T-helper 17 cell (primary cell): ENCODE measurements around the gene NCOR2. TPM values are rescaled to one million over a fixed set of nuclear protein-coding genes. Genes with fewer than 3 reads are reported as not detected.

Source experiments
- ATAC-seq: fragments of 150-1000 bp; cut with Tn5 transposase; 2 replicates; pipeline ENCODE4 v1.10.0; 2021; ENCODE audit warnings: mild to moderate bottlenecking, moderate library complexity
- DNase-seq, 3 donors: peaks; one replicate each; pipeline versions ENCODE4 v3.0.0 to v3.0.0-alpha.2; 2020 to 2021
- H3K9me3 ChIP-seq: one replicate; pipeline ENCODE4 v1.7.0; 2013; ENCODE audit warnings: low read length, mild to moderate bottlenecking; ENCODE audit not compliant: control insufficient read depth, poor library complexity, severe bottlenecking
- H3K27ac Mint-ChIP-seq: one replicate; pipeline ENCODE4 v1.8.0; 2022; ENCODE audit warnings: mild to moderate bottlenecking, moderate library complexity, mixed read lengths
- H3K27me3 Mint-ChIP-seq: one replicate; pipeline ENCODE4 v1.8.0; 2022; ENCODE audit warnings: mixed read lengths
- H3K36me3 Mint-ChIP-seq: one replicate; pipeline ENCODE4 v1.8.0; 2022; ENCODE audit warnings: low read depth, mixed read lengths
- H3K4me1 Mint-ChIP-seq: one replicate; pipeline ENCODE4 v1.8.0; 2022; ENCODE audit warnings: mild to moderate bottlenecking, mixed read lengths
- H3K4me3 Mint-ChIP-seq: one replicate; pipeline ENCODE4 v1.8.0; 2022; ENCODE audit warnings: mild to moderate bottlenecking, moderate library complexity, mixed read lengths
- total RNA-seq, 4 donors: library from RNA in 2 of 4; stranded (reverse) in 2 of 4; gene quantifications; one replicate each; pipeline ENCODE4 v1.2.3 and lab custom pipeline; 2022 to 2026

Gene NCOR2
- total RNA-seq, 2 donors from 2014 or later: 107 to 119 TPM

DNA sequence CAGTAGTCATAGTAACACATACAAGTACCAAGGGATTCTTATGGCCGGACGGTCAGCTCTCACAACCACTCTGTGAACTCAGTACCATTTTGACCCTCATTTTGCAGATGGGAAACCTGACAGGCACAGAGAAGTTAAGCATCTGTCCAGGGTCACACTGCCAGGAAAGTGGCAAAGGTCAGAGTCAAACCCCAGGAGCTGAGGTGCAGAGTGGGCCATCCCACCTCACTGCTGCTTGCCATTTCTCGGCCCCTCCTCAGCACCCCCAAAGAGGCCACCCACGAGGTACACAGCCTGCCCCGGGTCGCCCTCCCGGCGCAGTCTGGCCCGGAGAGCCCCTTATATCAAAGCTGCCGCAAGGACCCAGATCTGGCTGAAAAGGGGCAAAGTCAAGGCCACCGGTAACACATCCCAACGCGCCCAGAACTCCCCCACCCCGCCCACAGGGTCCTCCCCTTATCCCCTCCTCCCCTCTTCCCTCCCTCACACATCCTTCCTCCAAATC, 1.7 kb downstream of the NCOR2 start:
- Mint-ChIP-seq H3K4me3 (peak overlapping the region; percentile 92), H3K36me3 (no peaks in the 10 kb centered on the region), H3K27me3 (no peaks in the 10 kb centered on the region), H3K4me1 (peaks cover 25% of the 10 kb centered on the region), H3K27ac (peak overlapping the region; percentile 60)
- no peaks in the 10 kb centered on the region for H3K9me3 ChIP-seq
- DNase-seq: no peak
- ATAC-seq: no peak

DNA sequence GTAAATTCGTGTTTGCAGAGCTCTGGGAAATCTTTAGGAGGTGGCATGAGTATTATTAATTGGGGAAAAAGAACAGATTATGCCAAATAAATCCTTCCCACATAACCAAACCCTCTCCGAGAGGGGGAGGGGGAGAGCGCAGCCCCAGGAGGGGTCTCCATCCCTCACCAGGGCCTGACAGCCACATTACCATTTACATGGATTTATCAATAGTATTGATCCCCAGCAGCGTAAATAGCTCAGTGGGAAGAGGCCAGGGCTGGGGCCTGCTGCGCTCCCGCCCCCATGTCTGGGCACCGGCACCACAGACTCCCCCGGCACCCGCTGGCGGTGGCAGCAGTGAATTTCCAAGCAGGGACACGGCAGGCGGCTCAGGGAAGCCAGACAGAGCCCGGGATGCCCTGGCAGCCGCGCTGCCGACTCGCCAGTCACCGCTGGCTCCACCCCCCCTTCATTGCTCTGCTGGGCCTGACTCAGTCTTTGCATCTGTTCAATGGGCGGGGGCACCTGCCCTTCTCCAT, 2.4 kb downstream of the NCOR2 start:
- H3K36me3 Mint-ChIP-seq: no peaks in the 10 kb centered on the region
- ATAC-seq (no peak), DNase-seq (no peak)
- H3K27ac Mint-ChIP-seq: no peak overlapping the region
- peaks cover 25% of the 10 kb centered on the region for H3K4me1 Mint-ChIP-seq
- no peaks in the 10 kb centered on the region for H3K9me3 ChIP-seq
- H3K4me3 Mint-ChIP-seq: peak overlapping the region; percentile 92
- H3K27me3 Mint-ChIP-seq: no peaks in the 10 kb centered on the region

DNA sequence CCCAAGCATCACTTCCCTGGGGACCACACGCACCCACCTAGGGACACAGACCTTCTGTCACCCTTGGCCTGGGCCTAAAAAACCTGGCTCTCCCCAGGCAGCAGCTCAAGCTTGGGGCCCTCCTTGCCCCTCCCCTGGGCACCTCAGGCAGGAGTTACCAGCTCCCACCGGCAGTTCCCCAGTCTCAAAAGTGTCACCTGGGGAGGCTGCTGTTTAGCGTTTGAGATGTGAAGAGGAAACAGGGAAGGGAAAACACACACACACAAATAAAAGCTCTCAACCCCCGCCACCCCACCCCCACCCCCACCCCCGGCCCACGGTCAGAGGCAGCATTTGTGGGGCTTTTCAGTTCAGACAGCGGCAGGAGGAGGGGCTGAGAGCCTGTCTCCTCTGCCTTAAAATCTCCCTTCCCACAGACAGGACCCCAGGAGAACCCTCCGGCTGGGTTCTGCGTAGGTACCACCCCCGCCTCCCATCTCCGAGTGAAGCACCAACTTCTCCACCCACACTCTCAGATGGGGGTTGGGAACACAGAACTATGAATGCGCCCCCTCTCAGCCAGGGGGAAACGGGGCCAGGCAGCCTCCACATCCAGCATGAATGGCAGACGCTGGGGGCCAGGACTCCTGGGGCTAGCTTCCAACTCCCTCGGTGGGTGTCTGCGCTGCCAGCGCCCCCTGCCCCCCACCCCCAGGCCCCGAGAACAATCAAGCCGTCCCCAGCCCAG, 3.0 kb downstream of the NCOR2 start:
- H3K9me3 ChIP-seq: no peaks in the 10 kb centered on the region
- Mint-ChIP-seq H3K4me3 (peak overlapping the region; percentile 92), H3K27me3 (no peaks in the 10 kb centered on the region), H3K36me3 (peaks cover 2% of the 10 kb centered on the region), H3K4me1 (peaks cover 25% of the 10 kb centered on the region), H3K27ac (no peak overlapping the region)
- no peak for DNase-seq
- ATAC-seq: no peak

DNA sequence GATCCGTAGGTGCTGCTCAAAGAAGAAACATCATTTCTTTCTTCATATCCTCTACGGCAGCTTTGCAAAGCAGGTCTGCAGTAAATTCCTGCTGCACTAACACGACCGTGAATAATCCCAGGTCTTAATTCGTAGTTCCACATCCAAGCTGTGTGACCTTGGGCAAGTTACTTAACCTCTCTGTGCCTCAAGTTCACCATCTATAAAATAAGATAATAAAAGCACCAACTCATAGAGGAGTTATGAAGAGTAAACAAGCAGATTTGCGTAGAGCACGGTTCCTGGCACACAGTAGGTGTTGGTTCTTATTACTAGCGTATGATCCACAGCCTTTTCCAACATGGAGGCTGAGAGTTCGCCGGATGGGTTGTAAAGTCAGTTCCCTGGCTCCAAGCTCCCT, 3.6 kb downstream of the NCOR2 start:
- Mint-ChIP-seq H3K4me3 (no peak overlapping the region), H3K27ac (peak overlapping the region; percentile 4), H3K36me3 (peaks cover 3% of the 10 kb centered on the region), H3K4me1 (peaks cover 25% of the 10 kb centered on the region), H3K27me3 (no peaks in the 10 kb centered on the region)
- DNase-seq: no peak
- no peak for ATAC-seq
- H3K9me3 ChIP-seq: no peaks in the 10 kb centered on the region

DNA sequence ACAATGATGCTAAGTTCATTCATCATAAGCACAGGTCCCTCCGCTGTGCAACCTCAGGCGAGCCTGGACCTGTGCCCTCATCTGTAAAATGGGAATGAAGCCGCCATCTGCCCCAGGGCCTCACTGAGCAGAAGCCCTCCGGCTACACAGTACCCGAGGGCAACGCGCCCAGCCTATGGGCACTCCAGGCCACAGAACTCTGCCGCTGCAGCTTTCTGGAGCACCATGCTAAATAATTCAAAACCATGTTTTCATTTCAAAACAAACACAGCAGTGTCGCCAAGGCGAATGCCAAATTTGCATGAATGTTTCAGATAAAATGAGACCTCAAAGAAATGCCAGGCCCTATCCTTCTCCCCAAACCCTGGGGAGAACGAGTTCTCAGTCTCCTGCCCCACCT, 4.0 kb downstream of the NCOR2 start:
- peaks cover 25% of the 10 kb centered on the region for H3K4me1 Mint-ChIP-seq
- DNase-seq (no peak), ATAC-seq (no peak)
- peaks cover 3% of the 10 kb centered on the region for H3K36me3 Mint-ChIP-seq
- peak overlapping the region; percentile 4 for H3K27ac Mint-ChIP-seq
- no peaks in the 10 kb centered on the region for H3K27me3 Mint-ChIP-seq
- H3K9me3 ChIP-seq: no peaks in the 10 kb centered on the region
- no peak overlapping the region for H3K4me3 Mint-ChIP-seq

DNA sequence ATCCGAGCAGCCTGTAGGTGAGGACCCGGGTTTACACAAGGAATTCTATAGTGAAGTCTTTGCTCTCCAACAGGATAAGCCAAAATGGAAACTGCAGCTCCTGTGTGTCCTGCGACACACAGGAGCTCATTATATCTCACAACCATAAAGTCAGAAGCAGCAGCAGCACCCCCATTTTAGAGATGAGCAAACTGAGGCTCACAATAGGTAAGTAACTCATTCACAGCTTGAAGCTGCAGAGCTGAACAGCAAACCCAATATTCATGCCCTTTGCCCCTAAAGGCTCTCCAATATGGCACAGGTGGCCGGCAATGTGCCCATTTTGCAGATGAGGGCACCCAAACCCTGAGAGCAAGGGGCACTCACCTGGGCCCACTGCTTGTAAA, 4.6 kb downstream of the NCOR2 start:
- ATAC-seq (no peak), DNase-seq (no peak)
- Mint-ChIP-seq H3K4me1 (peaks cover 23% of the 10 kb centered on the region), H3K27ac (no peak overlapping the region), H3K36me3 (peaks cover 3% of the 10 kb centered on the region), H3K4me3 (no peak overlapping the region), H3K27me3 (no peaks in the 10 kb centered on the region)
- no peaks in the 10 kb centered on the region for H3K9me3 ChIP-seq

DNA sequence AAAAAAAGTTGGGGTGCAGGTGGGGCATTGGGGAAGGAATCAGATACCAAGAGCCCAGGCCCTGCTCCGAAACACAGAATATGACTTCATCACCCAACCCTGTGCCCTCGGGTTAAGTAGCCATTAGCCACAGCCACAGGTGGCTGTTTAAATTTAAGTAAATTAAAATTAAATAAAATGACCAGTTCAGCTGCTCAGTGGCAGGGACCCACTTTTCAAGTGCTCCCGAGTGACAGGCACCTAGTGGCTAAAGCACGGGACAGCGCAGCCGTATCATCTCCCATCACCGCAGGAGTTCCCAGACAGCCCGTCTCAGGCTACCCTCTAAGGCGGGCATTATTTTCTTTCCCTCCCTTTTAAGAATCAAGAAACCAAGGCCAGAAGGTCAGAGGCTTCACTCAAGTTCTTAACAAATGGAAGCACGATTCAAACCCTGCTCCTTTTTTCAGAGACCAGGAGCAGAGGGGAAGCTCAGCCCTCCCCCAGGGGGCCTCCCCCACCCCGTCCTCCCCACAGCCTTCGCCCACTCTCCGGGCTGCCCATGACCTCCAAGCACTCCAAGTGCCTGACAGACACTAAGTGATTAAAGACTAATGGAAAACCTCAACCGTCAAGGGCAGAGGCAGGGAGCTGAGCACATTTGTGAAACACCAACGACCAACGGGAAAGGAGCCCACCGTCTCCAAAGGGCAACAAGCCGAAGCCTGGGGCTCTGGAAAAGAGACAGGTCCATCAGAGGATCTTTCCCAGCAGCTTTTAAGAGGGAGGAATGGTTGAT, 5.2 kb downstream of the NCOR2 start:
- ATAC-seq: no peak
- H3K4me3 Mint-ChIP-seq: no peak overlapping the region
- H3K27ac Mint-ChIP-seq: no peak overlapping the region
- peaks cover 3% of the 10 kb centered on the region for H3K36me3 Mint-ChIP-seq
- no peaks in the 10 kb centered on the region for H3K27me3 Mint-ChIP-seq
- no peaks in the 10 kb centered on the region for H3K9me3 ChIP-seq
- peaks cover 23% of the 10 kb centered on the region for H3K4me1 Mint-ChIP-seq
- DNase-seq: no peak

DNA sequence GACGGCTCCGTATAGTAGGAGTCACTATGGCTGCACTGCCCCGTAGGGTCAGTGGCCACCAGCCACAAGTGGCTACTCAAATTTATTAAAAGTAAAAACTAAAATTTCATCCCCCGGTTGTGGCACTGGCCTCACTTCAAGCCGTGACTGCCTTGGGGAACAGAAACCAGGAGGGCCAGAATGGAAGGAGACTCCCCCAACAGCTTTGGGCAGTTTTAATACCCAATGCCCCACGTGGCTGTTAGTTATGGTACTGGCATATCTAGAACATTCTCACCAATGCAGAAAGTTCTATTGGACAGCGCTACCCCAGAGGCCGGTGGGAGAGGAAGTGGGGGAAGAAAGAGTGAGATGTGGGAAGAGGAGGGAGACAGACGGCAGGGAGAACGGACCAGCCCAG, 6.2 kb downstream of the NCOR2 start:
- Mint-ChIP-seq H3K27ac (no peak overlapping the region), H3K4me3 (no peak overlapping the region), H3K36me3 (peaks cover 3% of the 10 kb centered on the region), H3K27me3 (no peaks in the 10 kb centered on the region), H3K4me1 (peaks cover 22% of the 10 kb centered on the region)
- DNase-seq (no peak), ATAC-seq (no peak)
- no peaks in the 10 kb centered on the region for H3K9me3 ChIP-seq

DNA sequence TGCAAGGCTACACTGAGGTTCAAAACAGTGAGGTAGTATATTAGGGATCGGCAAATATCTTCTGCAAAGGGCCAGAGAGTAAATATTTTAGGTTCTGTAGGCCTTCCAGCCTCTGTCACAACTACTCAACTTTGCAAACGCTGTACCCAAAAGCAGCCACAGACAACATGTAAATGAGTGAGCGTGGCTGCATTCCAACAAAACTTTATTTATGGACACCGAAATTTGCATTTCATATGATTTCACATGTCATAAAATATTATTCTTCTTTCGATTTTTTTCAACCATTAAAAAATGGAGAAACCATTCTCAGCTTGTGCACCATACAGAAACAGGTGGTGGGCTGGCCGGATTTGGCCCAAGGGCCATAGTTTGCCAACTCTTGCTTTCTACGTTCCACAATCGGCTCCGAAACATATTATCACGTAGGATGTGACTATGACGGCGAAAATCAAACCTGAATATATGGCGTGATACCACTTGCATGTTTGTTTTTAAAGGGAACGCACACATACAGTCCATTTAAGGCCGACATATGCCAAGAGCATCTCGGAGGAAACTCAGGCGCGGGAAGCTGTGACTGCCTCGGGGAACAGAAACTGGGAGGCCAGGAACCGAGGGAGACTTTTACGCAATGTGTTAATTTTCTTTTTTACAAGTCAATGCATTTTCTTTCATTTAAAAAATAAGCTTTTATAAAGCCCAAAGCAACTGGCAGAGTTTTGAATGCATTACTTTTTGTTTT, 7.1 kb downstream of the NCOR2 start:
- Mint-ChIP-seq H3K27ac (no peak overlapping the region), H3K36me3 (peaks cover 3% of the 10 kb centered on the region), H3K4me1 (peaks cover 23% of the 10 kb centered on the region), H3K27me3 (no peaks in the 10 kb centered on the region), H3K4me3 (no peak overlapping the region)
- ATAC-seq: no peak
- no peak for DNase-seq
- no peaks in the 10 kb centered on the region for H3K9me3 ChIP-seq

DNA sequence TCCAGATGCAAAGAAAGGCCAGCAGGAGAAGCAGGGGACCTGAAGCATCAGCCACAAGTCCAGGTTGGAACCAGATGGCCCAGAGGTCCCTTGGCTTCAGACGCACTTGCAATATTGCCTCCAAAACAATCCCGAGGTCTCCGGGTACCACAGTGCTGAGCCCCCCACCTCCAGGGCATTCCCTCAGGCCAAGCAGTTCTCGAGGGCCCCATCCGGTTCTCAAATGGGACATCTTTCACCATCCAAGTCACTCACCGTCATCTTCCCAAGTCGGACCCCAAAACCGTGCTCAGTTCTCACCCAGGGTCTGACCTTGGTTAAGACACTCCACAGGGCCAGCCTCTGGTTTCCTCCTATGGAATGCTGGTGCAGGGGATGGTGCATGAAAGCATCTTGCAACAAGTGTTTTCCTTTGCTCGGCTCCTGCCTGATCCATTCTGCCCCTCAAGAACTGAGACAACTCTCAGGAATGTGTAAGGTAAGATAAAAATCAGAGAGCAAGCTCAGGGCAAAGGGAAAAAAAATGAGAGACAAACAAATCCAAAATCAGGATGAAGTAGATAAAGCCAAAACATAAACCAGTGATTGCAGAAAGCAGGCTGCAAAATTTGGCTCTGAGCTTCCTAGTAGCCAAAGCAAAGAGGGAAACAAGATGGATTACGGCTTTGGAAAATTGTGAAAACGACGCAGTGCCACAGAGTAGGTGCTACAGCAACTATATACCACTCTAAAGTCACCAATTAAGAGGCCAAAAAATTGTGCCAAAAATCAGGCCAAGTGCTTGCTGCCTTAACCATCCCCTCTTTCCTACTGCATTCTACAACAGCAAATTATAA, 8.0 kb downstream of the NCOR2 start:
- peaks cover 28% of the 10 kb centered on the region for H3K4me1 Mint-ChIP-seq
- H3K4me3 Mint-ChIP-seq: no peak overlapping the region
- no peaks in the 10 kb centered on the region for H3K9me3 ChIP-seq
- ATAC-seq (no peak), DNase-seq (no peak)
- peaks cover 3% of the 10 kb centered on the region for H3K36me3 Mint-ChIP-seq
- no peak overlapping the region for H3K27ac Mint-ChIP-seq
- H3K27me3 Mint-ChIP-seq: no peaks in the 10 kb centered on the region

DNA sequence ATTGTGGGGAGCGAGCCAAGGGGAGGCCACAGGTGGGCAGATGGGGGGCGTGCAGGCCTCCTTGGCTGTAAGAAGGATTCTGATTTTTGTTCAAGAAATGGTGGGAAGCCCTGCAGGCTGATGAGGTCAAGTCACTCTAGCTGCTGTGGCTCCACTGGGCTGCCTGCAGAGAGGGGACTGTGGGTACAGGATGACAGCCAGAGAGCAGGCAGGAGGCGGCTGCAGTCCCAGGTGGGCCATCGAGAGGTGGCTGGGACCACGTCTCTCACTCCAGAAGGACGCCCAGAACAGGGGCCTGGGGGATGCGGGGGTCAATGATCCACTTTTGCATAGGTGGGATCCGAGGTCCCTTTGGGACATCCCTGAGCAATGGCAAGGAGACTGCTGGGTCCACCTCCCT, 9.1 kb downstream of the NCOR2 start:
- no peak for ATAC-seq
- H3K4me1 Mint-ChIP-seq: peaks cover 33% of the 10 kb centered on the region
- H3K4me3 Mint-ChIP-seq: no peak overlapping the region
- no peak for DNase-seq
- no peaks in the 10 kb centered on the region for H3K9me3 ChIP-seq
- H3K27me3 Mint-ChIP-seq: no peaks in the 10 kb centered on the region
- H3K36me3 Mint-ChIP-seq: peaks cover 3% of the 10 kb centered on the region
- H3K27ac Mint-ChIP-seq: no peak overlapping the region

DNA sequence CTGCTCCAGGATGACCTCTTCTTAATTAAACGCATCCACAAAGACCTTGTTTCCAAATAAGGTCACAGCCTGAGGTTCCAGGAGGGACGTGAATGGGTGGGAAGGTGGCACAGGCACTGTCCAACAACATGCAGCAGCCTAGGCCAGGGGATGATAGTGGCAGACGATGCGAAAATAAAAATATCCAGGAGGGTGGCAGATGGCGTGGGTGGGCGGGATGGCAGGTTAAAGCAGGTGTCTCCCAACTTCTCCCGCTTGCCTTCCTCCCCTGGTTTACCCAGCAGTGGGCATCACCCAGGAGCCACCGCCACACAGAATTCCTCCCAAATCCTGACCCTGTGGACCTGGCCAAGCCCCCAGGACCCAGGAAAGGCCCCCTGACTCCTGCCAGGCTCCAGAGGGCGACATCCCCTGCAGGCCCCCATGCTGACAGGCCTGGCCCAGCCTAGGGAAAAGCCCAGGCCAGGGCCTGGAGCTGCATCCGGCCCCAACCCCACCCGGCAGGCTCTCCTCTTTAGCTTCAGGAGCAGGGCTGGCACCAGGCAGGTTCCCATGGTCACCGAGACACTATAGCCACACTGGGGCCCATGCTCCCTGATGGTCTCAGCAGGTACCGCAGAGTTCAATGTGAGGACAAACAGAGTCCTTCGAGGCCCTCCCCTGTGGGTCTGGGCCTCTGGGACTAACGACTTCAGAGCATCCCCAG, 9.7 kb downstream of the NCOR2 start:
- peaks cover 37% of the 10 kb centered on the region for H3K4me1 Mint-ChIP-seq

More for the DNA sequence above, 9.7 kb downstream of the NCOR2 start:
- DNase-seq (no peak), ATAC-seq (no peak)
- H3K9me3 ChIP-seq: no peaks in the 10 kb centered on the region
- Mint-ChIP-seq H3K36me3 (peaks cover 3% of the 10 kb centered on the region), H3K27ac (no peak overlapping the region), H3K27me3 (no peaks in the 10 kb centered on the region), H3K4me3 (peak overlapping the region; percentile 19)
